Activated naive CD8-positive, alpha-beta T cell treated with anti-CD3 and anti-CD28 coated beads, Interleukin-2, amount 50 U/mL, for 24 hours (primary cell): ENCODE measurements around the gene BPIFB4.
"Not testable (repeated sequence)": the region's sequence is repeated elsewhere in the genome, so short reads cannot be mapped to it uniquely, and the experiment has no call there.

Experiments used
- ATAC-seq: fragments of 150-1000 bp; cut with Tn5 transposase; one replicate; pipeline ENCODE4 v1.10.0; 2021
- DNase-seq: peaks from one replicate; pipeline ENCODE4 v3.0.0; 2021
- H3K27ac Mint-ChIP-seq: one replicate; pipeline ENCODE4 v1.8.0; 2021; ENCODE audit warnings: mild to moderate bottlenecking, mixed read lengths
- H3K27me3 Mint-ChIP-seq: one replicate; pipeline ENCODE4 v1.8.0; 2021; ENCODE audit warnings: mixed read lengths
- H3K36me3 Mint-ChIP-seq: one replicate; pipeline ENCODE4 v1.8.0; 2021; ENCODE audit warnings: low read depth, mixed read lengths
- H3K4me1 Mint-ChIP-seq: one replicate; pipeline ENCODE4 v1.8.0; 2021; ENCODE audit warnings: mixed read lengths
- H3K4me3 Mint-ChIP-seq: one replicate; pipeline ENCODE4 v1.8.0; 2021; ENCODE audit warnings: mild to moderate bottlenecking, moderate library complexity, mixed read lengths
- H3K9me3 Mint-ChIP-seq: one replicate; pipeline ENCODE4 v1.8.0; 2021; ENCODE audit warnings: mixed read lengths

The BPIFB4 gene

GRCh38 chr20:33079259-33079658, at the start of gene BPIFB4:
Gene BPIFB4 (plus strand): TSS chr20:33079643. CDS start chr20:33081527, 1,884 bp downstream.
- Mint-ChIP-seq H3K27me3 (no peaks in the 10 kb centered on the region), H3K4me1 (no peaks in the 10 kb centered on the region), H3K36me3 (no peaks in the 10 kb centered on the region), H3K9me3 (no peaks in the 10 kb centered on the region), H3K27ac (no peak within 1 kb of the TSS), H3K4me3 (no peak within 1 kb of the TSS)
- DNase-seq (no peak), ATAC-seq (no peak)

DNA sequence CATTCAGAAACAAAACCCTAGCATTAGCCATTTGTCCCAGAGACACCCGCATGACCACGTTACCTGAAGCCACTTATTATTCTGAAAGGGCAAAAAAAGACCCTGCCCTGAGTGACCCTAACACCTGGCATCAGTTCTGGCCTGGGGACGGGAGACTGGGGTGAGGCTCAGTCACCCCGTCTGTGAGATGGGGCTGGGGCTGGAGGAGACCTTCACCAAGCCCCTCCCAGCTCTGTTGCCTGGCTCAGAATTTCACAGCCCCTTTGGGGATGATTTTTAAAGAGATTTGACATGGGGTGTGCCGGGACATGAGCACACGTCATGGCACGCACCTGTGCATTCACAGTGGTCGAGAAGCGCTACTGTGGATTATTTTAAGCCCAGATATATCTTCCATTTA, 49.4 kb upstream of the BPIFB4 start:
- Mint-ChIP-seq H3K27me3 (no peaks in the 10 kb centered on the region), H3K9me3 (no peaks in the 10 kb centered on the region), H3K27ac (no peak overlapping the region), H3K4me3 (no peak overlapping the region), H3K4me1 (no peaks in the 10 kb centered on the region), H3K36me3 (no peaks in the 10 kb centered on the region)
- no peak for ATAC-seq
- no peak for DNase-seq

GRCh38 chr20:33030569-33030968, 48.9 kb upstream of the BPIFB4 start:
- H3K36me3 Mint-ChIP-seq = no peaks in the 10 kb centered on the region
- H3K27ac Mint-ChIP-seq = no peak overlapping the region
- ATAC-seq (no peak), DNase-seq (no peak)
- H3K4me1 Mint-ChIP-seq = no peaks in the 10 kb centered on the region
- no peaks in the 10 kb centered on the region for H3K27me3 Mint-ChIP-seq
- no peak overlapping the region for H3K4me3 Mint-ChIP-seq
- H3K9me3 Mint-ChIP-seq = no peaks in the 10 kb centered on the region

DNA sequence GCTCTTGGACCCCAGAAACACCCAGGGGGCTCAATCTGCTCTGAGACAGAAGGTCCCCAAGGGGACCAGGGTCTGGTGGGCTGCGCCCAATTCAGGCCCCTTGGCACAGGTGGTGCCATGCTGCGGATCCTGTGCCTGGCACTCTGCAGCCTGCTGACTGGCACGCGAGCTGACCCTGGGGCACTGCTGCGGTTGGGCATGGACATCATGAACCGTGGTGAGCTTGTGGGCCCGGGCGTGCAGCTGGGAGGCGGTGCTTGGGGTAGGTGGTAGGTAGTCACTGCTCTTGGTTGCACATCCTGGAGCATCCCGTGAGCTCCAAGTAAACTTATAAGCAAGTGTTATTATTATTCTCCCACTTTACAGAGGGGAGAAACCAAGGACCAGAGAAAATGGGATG, 47.9 kb upstream of the BPIFB4 start, which contains the start of gene BPIFB6:
Gene BPIFB6, plus strand, starts transcription at position 118 of the 400 bp plus-strand sequence. Its CDS starts 0 bp downstream, at position 118.
- no peak for ATAC-seq
- Mint-ChIP-seq H3K27ac (no peak within 1 kb of the TSS), H3K36me3 (no peaks in the 10 kb centered on the region), H3K9me3 (no peaks in the 10 kb centered on the region), H3K4me1 (no peaks in the 10 kb centered on the region), H3K4me3 (no peak within 1 kb of the TSS), H3K27me3 (no peaks in the 10 kb centered on the region)
- no peak for DNase-seq

DNA sequence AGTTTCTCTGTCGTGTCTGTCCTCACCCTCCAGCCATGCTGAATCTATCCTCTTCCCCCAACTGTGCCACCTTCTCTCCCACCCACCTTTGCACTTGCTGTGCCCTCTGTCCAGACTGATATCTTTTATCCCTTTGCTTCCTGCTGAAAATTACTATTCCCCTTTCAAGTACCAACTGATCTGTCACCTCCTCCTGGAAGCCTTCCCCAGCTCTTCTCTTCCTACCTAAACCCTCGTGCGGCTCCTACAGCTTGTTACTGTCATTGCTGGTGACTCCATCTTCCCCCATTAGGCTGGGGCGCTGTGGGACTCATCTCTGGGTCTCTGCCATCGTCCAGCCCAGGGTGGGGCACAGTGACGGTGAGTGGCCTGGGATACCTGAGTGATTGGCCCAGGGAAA, 46.9 kb upstream of the BPIFB4 start:
- no peak overlapping the region for H3K4me3 Mint-ChIP-seq

GRCh38 chr20:33033381-33033780, 46.1 kb upstream of the BPIFB4 start:
- Mint-ChIP-seq H3K4me1 (no peaks in the 10 kb centered on the region), H3K9me3 (no peaks in the 10 kb centered on the region), H3K27me3 (no peaks in the 10 kb centered on the region), H3K36me3 (no peaks in the 10 kb centered on the region), H3K27ac (no peak overlapping the region), H3K4me3 (no peak overlapping the region)
- no peak for ATAC-seq
- DNase-seq = no peak

More for the DNA sequence above, 46.9 kb upstream of the BPIFB4 start:
- Mint-ChIP-seq H3K36me3 (no peaks in the 10 kb centered on the region), H3K27me3 (no peaks in the 10 kb centered on the region), H3K9me3 (no peaks in the 10 kb centered on the region), H3K4me1 (no peaks in the 10 kb centered on the region), H3K27ac (no peak overlapping the region)
- DNase-seq (no peak), ATAC-seq (no peak)

GRCh38 chr20:33034115-33034514, 45.3 kb upstream of the BPIFB4 start:
- no peak for DNase-seq
- H3K9me3 Mint-ChIP-seq = no peaks in the 10 kb centered on the region
- no peak overlapping the region for H3K27ac Mint-ChIP-seq
- no peak for ATAC-seq
- H3K36me3 Mint-ChIP-seq = no peaks in the 10 kb centered on the region
- no peaks in the 10 kb centered on the region for H3K27me3 Mint-ChIP-seq
- no peak overlapping the region for H3K4me3 Mint-ChIP-seq
- H3K4me1 Mint-ChIP-seq = no peaks in the 10 kb centered on the region

GRCh38 chr20:33034901-33035492, 44.4 kb upstream of the BPIFB4 start:
- ATAC-seq (no peak), DNase-seq (no peak)
- no peaks in the 10 kb centered on the region for H3K27me3 Mint-ChIP-seq
- H3K27ac Mint-ChIP-seq = no peak overlapping the region
- no peaks in the 10 kb centered on the region for H3K4me1 Mint-ChIP-seq
- H3K4me3 Mint-ChIP-seq = no peak overlapping the region
- H3K9me3 Mint-ChIP-seq = no peaks in the 10 kb centered on the region
- H3K36me3 Mint-ChIP-seq = no peaks in the 10 kb centered on the region

DNA sequence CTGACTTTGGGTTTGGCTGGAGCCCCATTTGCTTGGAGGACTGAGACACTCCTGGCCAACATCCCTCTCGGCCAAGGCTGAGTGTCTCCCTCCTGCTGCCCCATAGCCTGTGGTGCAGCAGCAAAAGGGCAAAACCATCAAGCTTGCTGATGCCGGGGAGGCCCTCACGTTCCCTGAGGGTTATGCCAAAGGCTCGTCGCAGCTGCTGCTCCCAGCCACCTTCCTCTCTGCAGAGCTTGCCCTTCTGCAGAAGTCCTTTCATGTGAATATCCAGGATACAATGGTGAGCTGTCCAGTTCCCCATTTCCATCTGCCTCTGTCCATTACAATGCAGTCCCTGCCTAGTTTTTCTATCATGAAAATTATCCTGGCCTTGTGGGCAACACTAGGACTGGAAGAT, 42.0 kb upstream of the BPIFB4 start:
- Mint-ChIP-seq H3K27ac (no peak overlapping the region), H3K4me1 (no peaks in the 10 kb centered on the region), H3K9me3 (no peaks in the 10 kb centered on the region), H3K27me3 (no peaks in the 10 kb centered on the region), H3K36me3 (no peaks in the 10 kb centered on the region), H3K4me3 (no peak overlapping the region)
- ATAC-seq = no peak
- DNase-seq = no peak

DNA sequence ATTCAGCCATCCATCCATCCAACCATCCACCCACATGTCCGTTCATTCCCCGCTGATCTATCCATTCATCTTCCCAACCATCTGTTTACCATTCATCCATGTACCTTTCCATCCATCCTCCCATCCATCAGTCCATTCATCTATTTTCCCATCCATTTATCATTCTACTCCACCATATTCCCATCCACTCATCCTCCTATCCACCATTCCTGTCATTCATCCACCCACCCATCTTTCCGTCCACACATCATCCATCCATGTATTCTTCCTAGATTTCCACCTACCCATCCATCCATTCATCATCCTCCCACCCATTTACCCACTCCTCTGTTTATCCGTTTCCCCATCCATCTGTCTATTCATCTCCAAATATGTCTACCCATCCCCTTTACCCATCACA, 41.2 kb upstream of the BPIFB4 start:
- ATAC-seq = no peak
- no peak for DNase-seq
- Mint-ChIP-seq H3K4me1 (no peaks in the 10 kb centered on the region), H3K27ac (no peak overlapping the region), H3K27me3 (no peaks in the 10 kb centered on the region), H3K9me3 (no peaks in the 10 kb centered on the region), H3K4me3 (no peak overlapping the region), H3K36me3 (no peaks in the 10 kb centered on the region)

DNA sequence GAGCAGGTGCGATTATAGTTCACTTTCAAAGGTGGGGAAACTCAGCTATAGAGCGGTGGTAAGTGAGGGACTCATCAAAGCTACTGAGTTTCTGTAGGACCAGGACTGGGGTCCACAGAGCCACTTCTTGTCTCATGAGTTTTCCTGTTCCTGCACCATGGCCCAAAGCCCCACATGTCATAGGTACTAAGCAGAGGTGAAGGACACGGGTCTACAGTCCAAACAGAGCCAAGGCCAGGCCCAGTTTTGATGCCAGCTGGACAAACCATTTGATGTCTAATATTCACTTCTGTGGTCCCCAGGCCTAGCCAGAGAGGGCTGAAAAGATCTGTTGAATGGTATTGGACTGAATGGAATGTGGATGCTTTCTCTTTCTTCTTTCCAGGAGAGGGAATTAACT, 37.0 kb upstream of the BPIFB4 start:
- DNase-seq (no peak), ATAC-seq (no peak)
- no peak overlapping the region for H3K27ac Mint-ChIP-seq
- peaks cover 13% of the 10 kb centered on the region for H3K9me3 Mint-ChIP-seq
- no peaks in the 10 kb centered on the region for H3K27me3 Mint-ChIP-seq
- H3K4me3 Mint-ChIP-seq = no peak overlapping the region
- no peaks in the 10 kb centered on the region for H3K4me1 Mint-ChIP-seq
- peaks cover 4% of the 10 kb centered on the region for H3K36me3 Mint-ChIP-seq

- DNase-seq (no peak), ATAC-seq (no peak)
- no peaks in the 10 kb centered on the region for H3K4me1 Mint-ChIP-seq
- no peak overlapping the region for H3K4me3 Mint-ChIP-seq
- no peak overlapping the region for H3K27ac Mint-ChIP-seq
- peaks cover 13% of the 10 kb centered on the region for H3K9me3 Mint-ChIP-seq
- peaks cover 4% of the 10 kb centered on the region for H3K36me3 Mint-ChIP-seq
- no peaks in the 10 kb centered on the region for H3K27me3 Mint-ChIP-seq
Observed at GRCh38 chr20:33042983-33043730, 36.3 kb upstream of the BPIFB4 start.

GRCh38 chr20:33043731-33044181, 35.7 kb upstream of the BPIFB4 start:
- no peak overlapping the region for H3K4me3 Mint-ChIP-seq
- peaks cover 4% of the 10 kb centered on the region for H3K36me3 Mint-ChIP-seq
- H3K9me3 Mint-ChIP-seq = peaks cover 13% of the 10 kb centered on the region
- H3K4me1 Mint-ChIP-seq = no peaks in the 10 kb centered on the region
- no peaks in the 10 kb centered on the region for H3K27me3 Mint-ChIP-seq
- no peak for ATAC-seq
- no peak for DNase-seq
- H3K27ac Mint-ChIP-seq = no peak overlapping the region

DNA sequence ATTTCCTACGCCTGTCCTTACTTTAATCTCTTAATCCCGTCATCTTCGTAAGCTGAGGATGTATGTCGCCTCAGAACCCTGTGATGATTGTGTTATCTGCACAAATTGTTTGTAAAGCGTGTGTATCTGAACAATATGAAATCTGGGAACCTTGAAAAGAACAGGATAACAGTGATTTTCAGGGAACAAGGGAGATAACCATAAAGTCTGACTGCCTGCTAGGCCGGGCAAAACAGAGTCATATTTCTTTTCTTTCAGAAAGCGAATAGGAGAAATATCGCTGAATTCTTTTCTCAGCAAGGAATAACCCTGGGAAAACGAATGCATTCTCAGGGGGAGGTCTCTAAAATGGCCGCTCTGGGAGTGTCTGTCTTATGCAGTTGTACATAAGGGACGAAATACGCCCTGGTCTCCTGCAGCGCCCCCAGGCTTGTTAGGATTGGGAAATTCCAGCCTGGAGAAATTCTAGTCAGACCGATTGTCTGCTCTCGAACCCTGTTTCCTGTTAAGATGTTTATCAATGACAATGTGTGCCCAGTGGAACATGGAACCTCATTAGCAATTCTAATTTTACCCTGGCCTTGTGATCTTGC, 34.2 kb upstream of the BPIFB4 start:
- not testable (repeated sequence) for H3K27ac Mint-ChIP-seq, ATAC-seq, H3K27me3 Mint-ChIP-seq, H3K36me3 Mint-ChIP-seq, H3K4me3 Mint-ChIP-seq, DNase-seq, H3K4me1 Mint-ChIP-seq
- H3K9me3 Mint-ChIP-seq = peaks cover 13% of the 10 kb centered on the region

DNA sequence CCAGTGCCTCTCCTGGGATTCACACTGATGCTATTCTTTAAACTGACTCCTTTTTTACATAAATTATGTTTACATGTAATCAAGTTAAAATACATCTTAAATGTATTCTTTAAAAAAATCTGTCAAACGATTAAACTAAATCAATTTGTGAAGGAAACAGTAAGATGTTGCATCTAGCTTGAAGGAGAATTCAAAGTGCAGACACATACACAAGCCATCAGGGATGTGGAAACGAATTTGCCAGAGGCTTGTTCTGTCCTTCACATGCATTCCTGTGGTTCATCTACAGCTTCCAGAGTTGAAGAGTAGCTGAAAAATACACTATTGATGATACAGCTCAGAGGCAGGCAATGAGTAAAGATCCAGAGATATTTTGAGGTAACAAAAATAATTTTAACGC, 33.0 kb upstream of the BPIFB4 start:
- Mint-ChIP-seq H3K27ac (no peak overlapping the region), H3K4me1 (no peaks in the 10 kb centered on the region), H3K36me3 (peaks cover 4% of the 10 kb centered on the region), H3K27me3 (no peaks in the 10 kb centered on the region), H3K9me3 (peaks cover 13% of the 10 kb centered on the region), H3K4me3 (no peak overlapping the region)
- ATAC-seq = no peak
- no peak for DNase-seq
